HuH-7.5 (cell line): ENCODE data around the gene ZKSCAN1.

ENCODE experiments used
- DNase-seq: peaks from one replicate; pipeline ENCODE4 v3.0.0; 2011; ENCODE audit warnings: low spot score

ZKSCAN1 gene

DNA sequence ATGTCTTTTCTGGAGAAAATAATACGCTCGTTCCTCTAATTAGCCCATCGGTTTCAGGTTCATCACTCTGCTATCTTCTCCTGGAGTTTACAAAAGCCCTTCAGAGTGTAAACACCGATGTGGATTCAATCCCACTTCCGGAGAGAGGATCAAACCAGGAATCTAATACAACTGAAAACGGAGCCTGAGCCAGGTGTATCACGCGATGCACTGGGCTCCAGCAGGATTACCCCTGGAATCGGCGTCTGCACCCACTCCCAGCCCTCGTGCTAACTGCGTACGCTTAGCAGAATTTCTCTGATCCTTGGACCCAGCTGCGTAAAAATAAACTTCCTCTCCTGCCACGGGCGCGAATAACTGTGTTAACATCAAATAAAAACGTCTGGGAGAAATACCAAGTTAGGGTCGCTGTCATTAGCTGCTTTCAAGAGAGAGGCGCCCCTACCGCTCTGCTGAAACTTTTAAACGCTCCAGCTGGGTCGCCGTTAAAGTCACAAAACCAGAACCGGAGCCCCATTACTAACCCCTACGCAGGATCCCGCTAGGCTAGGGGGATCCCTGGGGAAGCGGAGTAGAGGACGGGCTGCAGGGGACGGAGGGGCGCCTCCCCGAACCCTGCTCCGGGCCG, 65.6 kb downstream of the ZKSCAN1 start:
- no peak for DNase-seq

DNA sequence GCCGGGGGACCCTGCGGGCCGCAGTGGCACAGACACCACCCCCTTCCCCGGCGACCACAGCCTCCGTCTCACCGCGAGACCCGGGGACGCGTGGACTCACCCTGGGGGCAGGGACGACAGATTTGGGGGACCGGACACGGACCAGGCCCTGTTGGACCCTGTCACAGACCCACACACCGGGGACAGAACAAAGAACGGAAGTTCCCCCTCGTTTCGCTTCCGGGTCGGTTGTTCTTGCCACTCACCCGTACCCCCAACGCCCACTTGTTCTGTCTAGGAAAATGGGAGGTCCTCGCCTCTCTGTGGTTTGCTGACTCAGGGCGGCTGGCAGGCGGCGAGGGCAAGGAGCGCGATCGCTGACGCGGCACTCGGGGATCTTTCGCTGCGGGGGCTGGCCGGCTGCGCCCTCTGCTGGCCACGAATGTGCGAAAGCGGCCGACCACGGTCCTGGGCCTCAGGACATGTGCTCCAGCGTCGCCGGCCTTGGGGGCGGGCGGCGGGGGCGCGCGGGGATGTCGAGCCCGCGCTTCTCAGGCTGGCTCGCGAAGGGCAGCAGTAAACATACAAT, 66.2 kb downstream of the ZKSCAN1 start, which contains the start of gene ZNF3:
TSS of gene ZNF3 (minus strand) at position 189 of the 568 bp plus-strand sequence. CDS start 4,366 bp downstream, outside the sequence.
- peak; percentile 87 for DNase-seq

- DNase-seq: no peak
These were observed 67.6 kb downstream of the ZKSCAN1 start for GRCh38 chr7:100082978-100083377.

DNA sequence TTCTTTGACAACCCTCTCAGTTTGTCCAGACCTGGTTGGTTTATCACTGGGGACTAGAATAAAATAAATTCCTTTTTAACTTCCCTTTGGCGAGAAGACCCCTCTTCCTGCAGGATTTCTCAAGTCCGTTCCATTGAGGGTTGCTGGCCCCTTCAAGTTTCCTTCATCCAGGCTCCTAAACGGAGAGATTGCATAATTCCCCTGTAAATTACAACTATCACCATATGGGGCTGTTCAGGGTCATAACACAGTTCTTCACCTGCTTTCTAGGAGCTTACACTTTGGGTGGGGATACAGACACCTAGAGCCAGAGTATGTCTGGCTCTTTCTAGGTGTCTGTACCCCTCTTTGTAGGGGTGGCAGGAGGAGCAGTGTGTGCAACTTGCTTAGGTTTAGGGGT, 70.1 kb downstream of the ZKSCAN1 start:
- no peak for DNase-seq

- DNase-seq: no peak
These were observed 71.8 kb downstream of the ZKSCAN1 start for GRCh38 chr7:100087055-100087750.

GRCh38 chr7:100088095-100088620, 72.8 kb downstream of the ZKSCAN1 start:
- no peak for DNase-seq

DNA sequence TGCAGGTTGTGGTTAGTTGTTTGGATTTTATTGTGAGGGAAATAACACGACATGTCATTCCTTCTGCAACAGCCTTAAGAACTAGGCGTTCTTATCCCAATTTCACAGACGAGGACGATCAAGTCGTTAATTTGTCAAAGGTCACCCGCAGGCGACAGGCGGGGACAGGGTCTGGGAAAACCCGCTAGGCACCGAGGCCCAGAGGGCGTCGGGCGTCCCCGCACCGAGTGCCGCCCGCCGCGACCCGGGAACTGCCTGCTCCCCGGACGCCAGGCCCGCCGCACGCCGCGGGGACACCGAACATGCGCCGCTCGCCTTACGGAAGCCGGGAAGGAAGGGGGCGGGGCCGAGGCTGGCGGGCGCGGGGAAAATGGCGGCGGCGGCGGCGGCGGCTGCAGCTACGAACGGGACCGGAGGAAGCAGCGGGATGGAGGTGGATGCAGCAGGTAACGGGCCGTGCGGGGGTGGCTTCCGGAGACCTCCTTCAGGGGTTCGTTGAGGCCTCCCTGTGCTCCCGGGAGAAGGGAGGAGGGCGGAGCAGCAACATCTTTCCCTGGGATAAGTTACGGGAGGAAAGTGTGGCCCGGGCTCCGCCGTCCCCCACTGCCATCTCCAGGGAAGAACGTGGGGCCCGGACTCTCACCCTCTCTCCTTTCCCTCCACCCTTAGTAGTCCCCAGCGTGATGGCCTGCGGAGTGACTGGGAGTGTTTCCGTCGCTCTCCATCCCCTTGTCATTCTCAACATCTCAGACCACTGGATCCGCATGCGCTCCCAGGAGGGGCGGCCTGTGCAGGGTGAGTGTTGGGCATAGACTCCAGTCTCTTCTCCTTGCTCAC, 73.4 kb downstream of the ZKSCAN1 start, which contains the start of gene COPS6:
TSS of gene COPS6 (plus strand) at position 349 of the 837 bp plus-strand sequence. CDS start at position 371, 22 bp downstream.
- DNase-seq: peak; percentile 66

- no peak for DNase-seq
These were observed 74.2 kb downstream of the ZKSCAN1 start for GRCh38 chr7:100089458-100090196.

- no peak for DNase-seq
These were observed 75.4 kb downstream of the ZKSCAN1 start for GRCh38 chr7:100090527-100091410.
